Measurements from ENCODE around the gene RAD23B.

The RAD23B gene

GRCh38 chr9:107248714-107249113, 34.4 kb upstream of the RAD23B start:
- Histone ChIP-seq H3K23ac (ENCODE audit: low read length in 2 of 2) (no peak overlapping the region), H3K4ac (ENCODE audit: low read depth in 1 of 2, low read length in 2 of 2) (no peak overlapping the region), H3K27ac (ENCODE audit: low read length, poor library complexity, severe bottlenecking) (peak overlapping the region; percentile 65), H3K27me3 (ENCODE audit: control insufficient read depth in 1 of 2, insufficient read depth in 1 of 2, low read length in 2 of 2) (no peaks in the 10 kb centered on the region), H2BK12ac (ENCODE audit: low read length in 2 of 2) (no peak overlapping the region), H2BK120ac (ENCODE audit: low read depth, low read length) (no peak overlapping the region), H2BK15ac (ENCODE audit: low read depth, poor library complexity, severe bottlenecking) (no peak overlapping the region), H3K4me3 (ENCODE audit: insufficient read depth in 1 of 2, low read depth in 1 of 2, low read length in 2 of 2) (no peak overlapping the region), H2AFZ (ENCODE audit: low read depth, low read length) (no peak overlapping the region), H2AK5ac (ENCODE audit: low read length, severe bottlenecking) (no peak overlapping the region), H3K4me2 (ENCODE audit: low read length, poor library complexity, severe bottlenecking) (no peak overlapping the region), H4K8ac (ENCODE audit: low read length) (no peak overlapping the region), H2BK5ac (ENCODE audit: low read depth, low read length, poor library complexity, severe bottlenecking) (no peak overlapping the region), H3K36me3 (ENCODE audit: control insufficient read depth in 1 of 2, insufficient read depth in 2 of 2, low read depth in 1 of 2, low read length in 2 of 2) (no peaks in the 10 kb centered on the region), H3K79me1 (replicated peaks; ENCODE audit: low read length, poor library complexity, severe bottlenecking) (no peaks in the 10 kb centered on the region), H3K18ac (ENCODE audit: low read depth in 1 of 2, low read length in 2 of 2) (peak overlapping the region in 1 of 2 experiments; percentile 16), H3K9me3 (ENCODE audit: control insufficient read depth, low read length) (no peaks in the 10 kb centered on the region), H3K4me1 (ENCODE audit: control insufficient read depth, insufficient read depth, low read depth, low read length) (peaks cover 1% of the 10 kb centered on the region), H3K14ac (ENCODE audit: low read length in 2 of 2) (no peak overlapping the region), H3K9ac (ENCODE audit: low read length) (peak overlapping the region; percentile 22), H4K91ac (ENCODE audit: low read length) (no peak overlapping the region)
- WGBS: 82% methylated on average over 4 of the region's 5 CpGs
- DNase-seq: no peak

DNA sequence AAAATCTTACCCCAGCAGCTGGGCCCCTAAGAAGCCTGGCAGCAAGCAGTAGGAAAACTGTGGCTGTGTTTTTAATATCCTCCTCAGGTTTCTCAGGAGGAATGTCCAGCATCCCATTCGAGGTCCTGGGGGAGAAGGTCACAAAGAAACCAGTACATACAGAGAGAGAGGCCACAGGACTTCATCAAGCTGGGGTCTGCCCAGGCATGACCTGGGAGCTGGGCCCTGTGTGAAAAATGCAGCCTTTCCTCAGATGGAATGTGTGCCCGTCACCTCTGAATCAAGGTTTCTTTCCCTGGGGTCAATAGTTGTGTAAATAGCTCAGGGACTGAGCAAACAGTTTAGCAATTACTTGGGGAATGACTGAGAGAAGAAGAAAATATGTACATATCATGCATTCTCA, 33.9 kb upstream of the RAD23B start:
- 32% methylated on average over 2 of the region's 2 CpGs for WGBS
- H3K9ac ChIP-seq (ENCODE audit: low read length): peak overlapping the region; percentile 22
- peak overlapping the region; percentile 65 for H3K27ac ChIP-seq (ENCODE audit: low read length, poor library complexity, severe bottlenecking)
- H3K27me3 ChIP-seq (ENCODE audit: control insufficient read depth in 1 of 2, insufficient read depth in 1 of 2, low read length in 2 of 2): no peaks in the 10 kb centered on the region
- peak; percentile 25 for DNase-seq
- no peaks in the 10 kb centered on the region for H3K79me1 ChIP-seq (replicated peaks; ENCODE audit: low read length, poor library complexity, severe bottlenecking)
- H3K4ac ChIP-seq (ENCODE audit: low read depth in 1 of 2, low read length in 2 of 2): no peak overlapping the region
- H2AFZ ChIP-seq (ENCODE audit: low read depth, low read length): no peak overlapping the region
- no peak overlapping the region for H2AK5ac ChIP-seq (ENCODE audit: low read length, severe bottlenecking)
- H2BK5ac ChIP-seq (ENCODE audit: low read depth, low read length, poor library complexity, severe bottlenecking): no peak overlapping the region
- H2BK12ac ChIP-seq (ENCODE audit: low read length in 2 of 2): peak overlapping the region in 1 of 2 experiments; percentile 4
- no peak overlapping the region for H3K4me3 ChIP-seq (ENCODE audit: insufficient read depth in 1 of 2, low read depth in 1 of 2, low read length in 2 of 2)
- H3K9me3 ChIP-seq (ENCODE audit: control insufficient read depth, low read length): no peaks in the 10 kb centered on the region
- no peak overlapping the region for H2BK15ac ChIP-seq (ENCODE audit: low read depth, poor library complexity, severe bottlenecking)
- H4K91ac ChIP-seq (ENCODE audit: low read length): no peak overlapping the region
- H3K36me3 ChIP-seq (ENCODE audit: control insufficient read depth in 1 of 2, insufficient read depth in 2 of 2, low read depth in 1 of 2, low read length in 2 of 2): no peaks in the 10 kb centered on the region
- peaks cover 1% of the 10 kb centered on the region for H3K4me1 ChIP-seq (ENCODE audit: control insufficient read depth, insufficient read depth, low read depth, low read length)
- H2BK120ac ChIP-seq (ENCODE audit: low read depth, low read length): no peak overlapping the region
- H4K8ac ChIP-seq (ENCODE audit: low read length): no peak overlapping the region
- no peak overlapping the region for H3K18ac ChIP-seq (ENCODE audit: low read depth in 1 of 2, low read length in 2 of 2)
- no peak overlapping the region for H3K14ac ChIP-seq (ENCODE audit: low read length in 2 of 2)
- no peak overlapping the region for H3K23ac ChIP-seq (ENCODE audit: low read length in 2 of 2)
- H3K4me2 ChIP-seq (ENCODE audit: low read length, poor library complexity, severe bottlenecking): no peak overlapping the region

- H3K9me3 ChIP-seq (ENCODE audit: control insufficient read depth, low read length): no peaks in the 10 kb centered on the region
- no peak overlapping the region for H2BK15ac ChIP-seq (ENCODE audit: low read depth, poor library complexity, severe bottlenecking)
- no peak overlapping the region for H2AK5ac ChIP-seq (ENCODE audit: low read length, severe bottlenecking)
- H2BK120ac ChIP-seq (ENCODE audit: low read depth, low read length): no peak overlapping the region
- peaks cover 1% of the 10 kb centered on the region for H3K4me1 ChIP-seq (ENCODE audit: control insufficient read depth, insufficient read depth, low read depth, low read length)
- no peak overlapping the region for H3K14ac ChIP-seq (ENCODE audit: low read length in 2 of 2)
- H3K9ac ChIP-seq (ENCODE audit: low read length): no peak overlapping the region
- no peak overlapping the region for H3K18ac ChIP-seq (ENCODE audit: low read depth in 1 of 2, low read length in 2 of 2)
- H2BK5ac ChIP-seq (ENCODE audit: low read depth, low read length, poor library complexity, severe bottlenecking): no peak overlapping the region
- DNase-seq: no peak
- no peak overlapping the region for H3K4me3 ChIP-seq (ENCODE audit: insufficient read depth in 1 of 2, low read depth in 1 of 2, low read length in 2 of 2)
- no peak overlapping the region for H3K4ac ChIP-seq (ENCODE audit: low read depth in 1 of 2, low read length in 2 of 2)
- peak overlapping the region; percentile 48 for H3K27ac ChIP-seq (ENCODE audit: low read length, poor library complexity, severe bottlenecking)
- H3K23ac ChIP-seq (ENCODE audit: low read length in 2 of 2): no peak overlapping the region
- WGBS: 100% methylated on average over 1 of the region's 2 CpGs
- no peak overlapping the region for H3K4me2 ChIP-seq (ENCODE audit: low read length, poor library complexity, severe bottlenecking)
- H3K79me1 ChIP-seq (replicated peaks; ENCODE audit: low read length, poor library complexity, severe bottlenecking): no peaks in the 10 kb centered on the region
- no peak overlapping the region for H4K8ac ChIP-seq (ENCODE audit: low read length)
- H3K27me3 ChIP-seq (ENCODE audit: control insufficient read depth in 1 of 2, insufficient read depth in 1 of 2, low read length in 2 of 2): no peaks in the 10 kb centered on the region
- no peak overlapping the region for H4K91ac ChIP-seq (ENCODE audit: low read length)
- H2AFZ ChIP-seq (ENCODE audit: low read depth, low read length): no peak overlapping the region
- no peaks in the 10 kb centered on the region for H3K36me3 ChIP-seq (ENCODE audit: control insufficient read depth in 1 of 2, insufficient read depth in 2 of 2, low read depth in 1 of 2, low read length in 2 of 2)
- no peak overlapping the region for H2BK12ac ChIP-seq (ENCODE audit: low read length in 2 of 2)
Observed at GRCh38 chr9:107249665-107250285, 33.3 kb upstream of the RAD23B start.

DNA sequence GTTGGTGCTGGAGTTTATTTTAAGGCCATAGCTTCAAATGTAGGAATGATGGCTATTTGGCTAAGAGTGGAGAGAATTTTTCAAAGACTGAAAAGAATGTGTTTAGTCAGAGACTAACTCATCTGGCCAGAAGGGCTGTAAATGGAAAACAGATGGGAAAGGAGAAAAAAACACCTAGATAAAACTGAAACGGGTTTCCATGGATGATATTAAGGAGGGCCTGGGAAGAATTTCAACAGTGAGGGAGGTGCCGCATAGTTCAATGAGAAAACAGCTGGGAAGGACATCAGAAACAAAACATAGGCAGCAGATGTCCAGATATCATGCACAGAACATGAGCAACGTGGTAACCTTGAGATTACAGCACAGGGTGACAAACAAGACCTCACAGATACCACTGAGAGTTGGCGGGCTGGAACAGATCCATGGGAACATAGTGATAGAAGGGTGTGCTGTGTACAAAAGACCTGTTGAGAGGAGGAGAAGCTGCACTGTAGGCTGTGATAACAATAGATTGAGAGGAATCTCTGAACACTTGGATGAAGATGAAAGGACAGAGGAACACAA, 31.2 kb upstream of the RAD23B start:
- peak overlapping the region in 1 of 2 experiments; percentile 0 for H3K18ac ChIP-seq (ENCODE audit: low read depth in 1 of 2, low read length in 2 of 2)
- H3K79me1 ChIP-seq (replicated peaks; ENCODE audit: low read length, poor library complexity, severe bottlenecking): no peaks in the 10 kb centered on the region
- H3K4ac ChIP-seq (ENCODE audit: low read depth in 1 of 2, low read length in 2 of 2): no peak overlapping the region
- H3K27me3 ChIP-seq (ENCODE audit: control insufficient read depth in 1 of 2, insufficient read depth in 1 of 2, low read length in 2 of 2): no peaks in the 10 kb centered on the region
- peak overlapping the region in 1 of 2 experiments; percentile 49 for H2BK12ac ChIP-seq (ENCODE audit: low read length in 2 of 2)
- H2BK15ac ChIP-seq (ENCODE audit: low read depth, poor library complexity, severe bottlenecking): no peak overlapping the region
- peaks cover 1% of the 10 kb centered on the region for H3K4me1 ChIP-seq (ENCODE audit: control insufficient read depth, insufficient read depth, low read depth, low read length)
- H3K23ac ChIP-seq (ENCODE audit: low read length in 2 of 2): no peak overlapping the region
- no peak overlapping the region for H4K91ac ChIP-seq (ENCODE audit: low read length)
- H3K9me3 ChIP-seq (ENCODE audit: control insufficient read depth, low read length): no peaks in the 10 kb centered on the region
- no peak overlapping the region for H2AK5ac ChIP-seq (ENCODE audit: low read length, severe bottlenecking)
- H2AFZ ChIP-seq (ENCODE audit: low read depth, low read length): no peak overlapping the region
- H3K14ac ChIP-seq (ENCODE audit: low read length in 2 of 2): no peak overlapping the region
- WGBS: 54% methylated on average over 4 of the region's 4 CpGs
- no peak overlapping the region for H4K8ac ChIP-seq (ENCODE audit: low read length)
- peak overlapping the region in 1 of 2 experiments; percentile 55 for H3K4me3 ChIP-seq (ENCODE audit: insufficient read depth in 1 of 2, low read depth in 1 of 2, low read length in 2 of 2)
- H2BK120ac ChIP-seq (ENCODE audit: low read depth, low read length): no peak overlapping the region
- no peak overlapping the region for H3K4me2 ChIP-seq (ENCODE audit: low read length, poor library complexity, severe bottlenecking)
- H2BK5ac ChIP-seq (ENCODE audit: low read depth, low read length, poor library complexity, severe bottlenecking): no peak overlapping the region
- H3K27ac ChIP-seq (ENCODE audit: low read length, poor library complexity, severe bottlenecking): peak overlapping the region; percentile 19
- H3K9ac ChIP-seq (ENCODE audit: low read length): peak overlapping the region; percentile 50
- H3K36me3 ChIP-seq (ENCODE audit: control insufficient read depth in 1 of 2, insufficient read depth in 2 of 2, low read depth in 1 of 2, low read length in 2 of 2): no peaks in the 10 kb centered on the region
- DNase-seq: peak; percentile 39
